ENCODE data around the gene GPX2.

GPX2 gene

DNA sequence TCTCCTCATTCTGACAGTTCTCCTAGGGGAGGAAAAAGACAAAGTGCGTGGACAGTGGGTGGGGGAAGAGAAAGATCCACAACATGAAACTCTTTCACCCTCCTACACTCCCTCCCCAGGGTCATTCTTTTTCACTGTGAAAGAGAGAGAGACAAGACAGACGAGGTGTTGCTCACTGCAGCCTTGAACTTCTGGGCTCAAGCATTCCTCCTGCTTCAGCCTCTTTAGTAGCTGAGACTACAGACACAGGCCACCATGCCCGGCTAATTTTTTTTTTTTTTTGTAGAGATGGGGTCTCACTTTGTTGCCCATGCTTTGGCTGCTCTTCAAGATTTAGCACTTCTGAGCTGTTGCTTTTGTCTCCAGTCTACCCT, 2.7 kb downstream of the GPX2 start:
- ChIA-PET CTCF (no interaction called here), POLR2A (no interaction called here)
- TF ChIP-seq ELF4 (IDR thresholded peaks at IDR 0.05) (no peak), HDGF (IDR thresholded peaks at IDR 0.05; ENCODE audit: borderline replicate concordance) (no peak), SUZ12 (IDR thresholded peaks at IDR 0.05) (no peak), CTBP1 (IDR thresholded peaks at IDR 0.05; ENCODE audit: borderline replicate concordance) (no peak), ARNT (IDR thresholded peaks at IDR 0.05) (no peak), BHLHE40 (IDR thresholded peaks at IDR 0.05; ENCODE audit: borderline replicate concordance) (no peak), FOXK2 (IDR thresholded peaks at IDR 0.05) (no peak), FOXA1 (IDR thresholded peaks at IDR 0.05) (no peak), TARDBP (IDR thresholded peaks at IDR 0.05) (no peak), L3MBTL2 (conservative IDR thresholded peaks at IDR 0.05) (no peak), ZNF384 (IDR thresholded peaks at IDR 0.05) (no peak), PKNOX1 (IDR thresholded peaks at IDR 0.05) (no peak), NFRKB (IDR thresholded peaks at IDR 0.05) (no peak), LEF1 (IDR thresholded peaks at IDR 0.05; ENCODE audit: borderline replicate concordance) (no peak), SP1 (IDR thresholded peaks at IDR 0.05) (no peak), FOXM1 (IDR thresholded peaks at IDR 0.05; ENCODE audit: borderline replicate concordance) (no peak)
- no peak for DNase-seq (ENCODE audit: extremely low spot score)

DNA sequence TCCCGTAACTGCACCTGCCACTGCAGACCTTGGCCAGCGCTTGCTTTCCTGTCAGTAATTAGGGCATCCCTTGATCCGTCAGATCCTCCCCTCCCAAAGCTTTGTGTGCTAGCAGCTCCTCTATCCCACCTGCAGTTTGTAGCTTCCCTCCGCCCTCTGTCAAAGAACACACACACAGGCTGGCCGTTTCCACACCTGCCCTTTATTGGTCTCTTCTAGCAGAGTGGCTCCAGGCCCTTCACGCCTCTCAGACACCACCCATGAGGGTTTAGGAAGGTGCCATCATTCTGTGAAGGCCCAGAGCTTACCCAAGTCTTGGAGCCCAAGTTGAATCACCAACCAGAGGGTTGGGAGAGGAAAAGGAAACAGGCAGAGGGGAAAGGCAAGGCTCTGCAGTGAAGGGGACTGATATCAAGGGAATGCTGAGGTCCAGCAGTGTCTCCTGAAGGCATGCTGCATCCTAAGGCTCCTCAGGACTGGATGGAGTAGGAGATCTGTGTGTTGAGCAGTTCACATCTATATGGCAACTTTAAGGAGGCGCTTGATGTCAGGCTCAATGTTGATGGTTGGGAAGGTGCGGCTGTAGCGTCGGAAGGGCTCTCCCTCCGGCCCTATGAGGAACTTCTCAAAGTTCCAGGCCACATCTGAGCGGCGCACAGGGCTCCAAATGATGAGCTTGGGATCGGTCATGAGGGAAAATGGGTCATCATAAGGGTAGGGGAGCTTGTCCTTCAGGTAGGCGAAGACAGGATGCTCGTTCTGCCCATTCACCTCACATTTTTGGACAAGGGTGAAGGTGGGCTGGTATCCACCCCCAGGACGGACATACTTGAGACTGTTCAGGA, 3.4 kb downstream of the GPX2 start:
- no peak for TF ChIP-seq HDGF (IDR thresholded peaks at IDR 0.05; ENCODE audit: borderline replicate concordance)
- no peak for TF ChIP-seq L3MBTL2 (conservative IDR thresholded peaks at IDR 0.05)
- no peak for TF ChIP-seq SP1 (IDR thresholded peaks at IDR 0.05)
- TF ChIP-seq ELF4 (IDR thresholded peaks at IDR 0.05), result no peak
- TF ChIP-seq SUZ12 (IDR thresholded peaks at IDR 0.05), result no peak
- TF ChIP-seq CTBP1 (IDR thresholded peaks at IDR 0.05; ENCODE audit: borderline replicate concordance), result no peak
- TF ChIP-seq LEF1 (IDR thresholded peaks at IDR 0.05; ENCODE audit: borderline replicate concordance), result no peak
- TF ChIP-seq ARNT (IDR thresholded peaks at IDR 0.05), result no peak
- no peak for TF ChIP-seq FOXA1 (IDR thresholded peaks at IDR 0.05)
- no peak for TF ChIP-seq ZNF384 (IDR thresholded peaks at IDR 0.05)
- TF ChIP-seq NFRKB (IDR thresholded peaks at IDR 0.05), result no peak
- no peak for TF ChIP-seq TARDBP (IDR thresholded peaks at IDR 0.05)
- TF ChIP-seq FOXM1 (IDR thresholded peaks at IDR 0.05; ENCODE audit: borderline replicate concordance), result no peak
- no peak for TF ChIP-seq PKNOX1 (IDR thresholded peaks at IDR 0.05)
- no peak for TF ChIP-seq BHLHE40 (IDR thresholded peaks at IDR 0.05; ENCODE audit: borderline replicate concordance)
- TF ChIP-seq FOXK2 (IDR thresholded peaks at IDR 0.05), result no peak
- POLR2A ChIA-PET, result no interaction called here
- DNase-seq (ENCODE audit: extremely low spot score), result no peak
- CTCF ChIA-PET, result no interaction called here

GRCh38 chr14:64937821-64938193, 4.7 kb downstream of the GPX2 start:
- ChIA-PET CTCF (interaction anchor here (2.0 kb wide), 1 partner anchor 26 kb away, joined by 11 read pairs; no protein-coding TSS in a partner anchor), POLR2A (interaction anchor here (2.4 kb wide), 1 partner anchor 11 kb away, joined by 10 read pairs; no protein-coding TSS in a partner anchor)
- no peak for DNase-seq (ENCODE audit: extremely low spot score)
- no peak for TF ChIP-seq FOXA1 (IDR thresholded peaks at IDR 0.05)
- TF ChIP-seq ARNT (IDR thresholded peaks at IDR 0.05), result no peak
- TF ChIP-seq SUZ12 (IDR thresholded peaks at IDR 0.05), result no peak
- TF ChIP-seq ZNF384 (IDR thresholded peaks at IDR 0.05), result no peak
- TF ChIP-seq L3MBTL2 (conservative IDR thresholded peaks at IDR 0.05), result no peak
- no peak for TF ChIP-seq HDGF (IDR thresholded peaks at IDR 0.05; ENCODE audit: borderline replicate concordance)
- TF ChIP-seq LEF1 (IDR thresholded peaks at IDR 0.05; ENCODE audit: borderline replicate concordance), result no peak
- TF ChIP-seq NFRKB (IDR thresholded peaks at IDR 0.05), result no peak
- TF ChIP-seq FOXM1 (IDR thresholded peaks at IDR 0.05; ENCODE audit: borderline replicate concordance), result no peak
- TF ChIP-seq SP1 (IDR thresholded peaks at IDR 0.05), result no peak
- no peak for TF ChIP-seq FOXK2 (IDR thresholded peaks at IDR 0.05)
- TF ChIP-seq BHLHE40 (IDR thresholded peaks at IDR 0.05; ENCODE audit: borderline replicate concordance), result no peak
- no peak for TF ChIP-seq TARDBP (IDR thresholded peaks at IDR 0.05)
- TF ChIP-seq CTBP1 (IDR thresholded peaks at IDR 0.05; ENCODE audit: borderline replicate concordance), result no peak
- no peak for TF ChIP-seq PKNOX1 (IDR thresholded peaks at IDR 0.05)

- TF ChIP-seq HDGF (IDR thresholded peaks at IDR 0.05; ENCODE audit: borderline replicate concordance), result no peak
- TF ChIP-seq PKNOX1 (IDR thresholded peaks at IDR 0.05), result no peak
- no peak for TF ChIP-seq ELF4 (IDR thresholded peaks at IDR 0.05)
- TF ChIP-seq SP1 (IDR thresholded peaks at IDR 0.05), result no peak
- no peak for TF ChIP-seq NFRKB (IDR thresholded peaks at IDR 0.05)
- TF ChIP-seq L3MBTL2 (conservative IDR thresholded peaks at IDR 0.05), result no peak
- TF ChIP-seq LEF1 (IDR thresholded peaks at IDR 0.05; ENCODE audit: borderline replicate concordance), result no peak
- no peak for TF ChIP-seq FOXM1 (IDR thresholded peaks at IDR 0.05; ENCODE audit: borderline replicate concordance)
- TF ChIP-seq TARDBP (IDR thresholded peaks at IDR 0.05), result no peak
- TF ChIP-seq ZNF384 (IDR thresholded peaks at IDR 0.05), result no peak
- TF ChIP-seq FOXK2 (IDR thresholded peaks at IDR 0.05), result no peak
- TF ChIP-seq FOXA1 (IDR thresholded peaks at IDR 0.05), result no peak
- TF ChIP-seq BHLHE40 (IDR thresholded peaks at IDR 0.05; ENCODE audit: borderline replicate concordance), result no peak
- DNase-seq (ENCODE audit: extremely low spot score), result no peak
- ChIA-PET CTCF (interaction anchor here (1.7 to 2.0 kb wide), 2 partner anchors 13 to 26 kb away, joined by 6 to 11 read pairs; no protein-coding TSS in a partner anchor), POLR2A (interaction anchor here (0.6 to 2.4 kb wide), 3 partner anchors 10 to 747 kb away, joined by 3 to 10 read pairs (median 6); partner anchors contain the start of gene FNTB)
These were observed 5.2 kb downstream of the GPX2 start for GRCh38 chr14:64937171-64937820.
